Measurements from ENCODE around the gene ADCY6.

- TF ChIP-seq CTCF (IDR thresholded peaks at IDR 0.05; ENCODE audit: low read length) = no peak
- no peak for TF ChIP-seq EZH2 (IDR thresholded peaks at IDR 0.05; ENCODE audit: borderline replicate concordance, low read length)
These were observed 38.7 kb upstream of the ADCY6 start for GRCh38 chr12:48827513-48828096.
